Mesenchymal stem cell (in vitro differentiated cells and primary cell): ENCODE measurements around the gene STON2.

Experiments used
- DNase-seq: peaks from one replicate; pipeline ENCODE4 v3.0.0-alpha.2; 2013
- H2AFZ ChIP-seq: one replicate; pipeline ENCODE4 v1.6.1; 2013; ENCODE audit warnings: low read depth, mild to moderate bottlenecking, control low read depth, inconsistent platforms, low read length, moderate library complexity
- H2AK5ac ChIP-seq: 2 replicates; pipeline ENCODE4 v1.6.1; 2013; ENCODE audit warnings: low read length, moderate library complexity, mild to moderate bottlenecking, inconsistent platforms; ENCODE audit not compliant: severe bottlenecking
- H2BK120ac ChIP-seq: one replicate; pipeline ENCODE4 v1.6.1; 2013; ENCODE audit warnings: low read depth, mild to moderate bottlenecking, inconsistent platforms, low read length, moderate library complexity
- H2BK12ac ChIP-seq, 2 experiments: one replicate each; pipeline ENCODE4 v1.6.1; 2013; ENCODE audit warnings: inconsistent platforms in 2 of 2, low read length in 2 of 2, mild to moderate bottlenecking in 2 of 2, moderate library complexity in 2 of 2, control low read depth in 1 of 2
- H2BK15ac ChIP-seq: one replicate; pipeline ENCODE4 v1.6.1; 2013; ENCODE audit warnings: mild to moderate bottlenecking, low read depth, inconsistent platforms; ENCODE audit not compliant: poor library complexity, severe bottlenecking
- H2BK5ac ChIP-seq: 2 replicates; pipeline ENCODE4 v1.6.1; 2013; ENCODE audit warnings: low read depth, mild to moderate bottlenecking, low read length, control low read depth, inconsistent platforms; ENCODE audit not compliant: poor library complexity, severe bottlenecking
- H3K14ac ChIP-seq, 2 experiments: one replicate each; pipeline ENCODE4 v1.6.1; 2013; ENCODE audit warnings: inconsistent platforms in 2 of 2, low read length in 2 of 2, control low read depth in 1 of 2, mild to moderate bottlenecking in 1 of 2, moderate library complexity in 1 of 2
- H3K18ac ChIP-seq, 2 experiments: one replicate each; pipeline ENCODE4 v1.6.1; 2013; ENCODE audit warnings: inconsistent platforms in 2 of 2, low read length in 2 of 2, control low read depth in 1 of 2, low read depth in 1 of 2, mild to moderate bottlenecking in 1 of 2
- H3K23ac ChIP-seq, 2 experiments: one replicate each; pipeline ENCODE4 v1.6.1; 2013; ENCODE audit warnings: inconsistent platforms in 2 of 2, low read length in 2 of 2, mild to moderate bottlenecking in 2 of 2, moderate library complexity in 2 of 2, control low read depth in 1 of 2
- H3K27ac ChIP-seq: 2 replicates; pipeline ENCODE4 v1.5.1; 2013; ENCODE audit warnings: mild to moderate bottlenecking, moderate library complexity, low read length, control low read depth, inconsistent platforms; ENCODE audit not compliant: poor library complexity, severe bottlenecking
- H3K27me3 ChIP-seq, 2 experiments: 2 replicates each; pipeline versions ENCODE4 v1.6.1 to v1.7.0; 2013; ENCODE audit warnings: low read length in 2 of 2, mild to moderate bottlenecking in 2 of 2, moderate library complexity in 2 of 2, control low read depth in 1 of 2, inconsistent platforms in 1 of 2; ENCODE audit not compliant: control insufficient read depth in 1 of 2, insufficient read depth in 1 of 2
- H3K36me3 ChIP-seq, 2 experiments: 2 replicates each; pipeline versions ENCODE4 v1.6.1 to v1.7.0; 2013; ENCODE audit warnings: low read length in 2 of 2, control low read depth in 1 of 2, inconsistent platforms in 1 of 2, low read depth in 1 of 2, mild to moderate bottlenecking in 1 of 2; ENCODE audit not compliant: insufficient read depth in 2 of 2, control insufficient read depth in 1 of 2
- H3K4ac ChIP-seq, 2 experiments: one replicate each; pipeline ENCODE4 v1.6.1; 2013; ENCODE audit warnings: inconsistent platforms in 2 of 2, low read length in 2 of 2, mild to moderate bottlenecking in 2 of 2, moderate library complexity in 2 of 2, control low read depth in 1 of 2, low read depth in 1 of 2
- H3K4me1 ChIP-seq: 2 replicates; pipeline ENCODE4 v1.6.1; 2013; ENCODE audit warnings: low read depth, low read length, control low read depth; ENCODE audit not compliant: control insufficient read depth, insufficient read depth
- H3K4me2 ChIP-seq: 2 replicates; pipeline ENCODE4 v1.6.1; 2013; ENCODE audit warnings: low read length, mild to moderate bottlenecking, inconsistent platforms; ENCODE audit not compliant: poor library complexity, severe bottlenecking
- H3K4me3 ChIP-seq, 2 experiments: 2 replicates each; pipeline versions ENCODE4 v1.5.1 to v1.7.0; 2013; ENCODE audit warnings: low read length in 2 of 2, mild to moderate bottlenecking in 2 of 2, control low read depth in 1 of 2, low read depth in 1 of 2; ENCODE audit not compliant: insufficient read depth in 1 of 2
- H3K79me1 ChIP-seq: replicated peaks from 2 replicates; pipeline ENCODE4 v1.6.1; 2013; ENCODE audit warnings: mild to moderate bottlenecking, control low read depth, low read length, inconsistent platforms; ENCODE audit not compliant: poor library complexity, severe bottlenecking
- H3K9ac ChIP-seq: 2 replicates; pipeline ENCODE4 v1.7.0; 2013; ENCODE audit warnings: mild to moderate bottlenecking, low read length, moderate library complexity
- H3K9me3 ChIP-seq: 2 replicates; pipeline ENCODE4 v1.7.0; 2013; ENCODE audit warnings: mild to moderate bottlenecking, low read length; ENCODE audit not compliant: control insufficient read depth
- H4K8ac ChIP-seq: one replicate; pipeline ENCODE4 v1.6.1; 2013; ENCODE audit warnings: inconsistent platforms, mild to moderate bottlenecking, low read length, moderate library complexity
- H4K91ac ChIP-seq: one replicate; pipeline ENCODE4 v1.6.1; 2013; ENCODE audit warnings: mild to moderate bottlenecking, low read length, inconsistent platforms
- WGBS: methylation state at CpG from one replicate; pipeline ENCODE4 v1.1.7; 2013; ENCODE audit warnings: mixed read lengths; 5-methylcytosine and 5-hydroxymethylcytosine counted together

Gene STON2

GRCh38 chr14:81309511-81309910 lies 90.6 kb downstream of the STON2 start:
- no peaks in the 10 kb centered on the region for H3K4me1 ChIP-seq
- H3K23ac ChIP-seq, result no peak overlapping the region
- H2BK120ac ChIP-seq, result no peak overlapping the region
- no peak overlapping the region for H4K91ac ChIP-seq
- no peak overlapping the region for H2AFZ ChIP-seq
- no peak overlapping the region for H3K4ac ChIP-seq
- H3K4me3 ChIP-seq, result no peak overlapping the region
- no peaks in the 10 kb centered on the region for H3K27me3 ChIP-seq
- DNase-seq, result no peak
- H3K18ac ChIP-seq, result no peak overlapping the region
- H2AK5ac ChIP-seq, result no peak overlapping the region
- H3K4me2 ChIP-seq, result no peak overlapping the region
- no peak overlapping the region for H2BK12ac ChIP-seq
- no peaks in the 10 kb centered on the region for H3K79me1 ChIP-seq
- H3K27ac ChIP-seq, result no peak overlapping the region
- H3K14ac ChIP-seq, result no peak overlapping the region
- no peaks in the 10 kb centered on the region for H3K9me3 ChIP-seq
- no peak overlapping the region for H4K8ac ChIP-seq
- no peak overlapping the region for H2BK5ac ChIP-seq
- peaks cover 0 to 5% of the 10 kb centered on the region in 2 experiments for H3K36me3 ChIP-seq
- no peak overlapping the region for H2BK15ac ChIP-seq
- H3K9ac ChIP-seq, result no peak overlapping the region
- WGBS, result 91% methylated on average over 1 of the region's 2 CpGs

GRCh38 chr14:81305743-81306142 lies 94.4 kb downstream of the STON2 start:
- no peak overlapping the region for H3K4ac ChIP-seq
- no peak overlapping the region for H3K4me3 ChIP-seq
- no peak overlapping the region for H2AK5ac ChIP-seq
- no peak overlapping the region for H2BK120ac ChIP-seq
- H2BK5ac ChIP-seq, result no peak overlapping the region
- H3K9me3 ChIP-seq, result no peaks in the 10 kb centered on the region
- no peak overlapping the region for H3K23ac ChIP-seq
- no peak overlapping the region for H2BK12ac ChIP-seq
- no peak overlapping the region for H3K27ac ChIP-seq
- H2BK15ac ChIP-seq, result no peak overlapping the region
- H3K27me3 ChIP-seq, result no peaks in the 10 kb centered on the region
- no peaks in the 10 kb centered on the region for H3K79me1 ChIP-seq
- no peak overlapping the region for H3K9ac ChIP-seq
- H3K18ac ChIP-seq, result no peak overlapping the region
- H3K14ac ChIP-seq, result no peak overlapping the region
- 52% methylated on average over 1 of the region's 3 CpGs for WGBS
- peaks cover 1% of the 10 kb centered on the region for H3K4me1 ChIP-seq
- no peak overlapping the region for H2AFZ ChIP-seq
- peaks cover 0 to 5% of the 10 kb centered on the region in 2 experiments for H3K36me3 ChIP-seq
- H3K4me2 ChIP-seq, result no peak overlapping the region
- no peak overlapping the region for H4K91ac ChIP-seq
- H4K8ac ChIP-seq, result no peak overlapping the region
- no peak for DNase-seq

- Histone ChIP-seq H3K9ac (no peak overlapping the region), H2BK120ac (no peak overlapping the region), H3K79me1 (no peaks in the 10 kb centered on the region), H3K4me1 (peaks cover 1% of the 10 kb centered on the region), H2BK5ac (no peak overlapping the region), H4K91ac (no peak overlapping the region), H3K4me2 (no peak overlapping the region), H3K14ac (no peak overlapping the region), H2AK5ac (no peak overlapping the region), H3K18ac (no peak overlapping the region), H3K4ac (no peak overlapping the region), H3K9me3 (no peaks in the 10 kb centered on the region), H3K36me3 (peaks cover 0 to 5% of the 10 kb centered on the region in 2 experiments), H2BK12ac (no peak overlapping the region), H3K27me3 (no peaks in the 10 kb centered on the region), H4K8ac (no peak overlapping the region), H3K4me3 (no peak overlapping the region), H2BK15ac (no peak overlapping the region), H3K23ac (no peak overlapping the region), H3K27ac (no peak overlapping the region), H2AFZ (no peak overlapping the region)
- no peak for DNase-seq
- 91% methylated on average over 3 of the region's 4 CpGs for WGBS
Measured at GRCh38 chr14:81305065-81305464, 95.1 kb downstream of the STON2 start.

- no peak overlapping the region for H2BK120ac ChIP-seq
- no peak overlapping the region for H4K8ac ChIP-seq
- H3K14ac ChIP-seq, result no peak overlapping the region
- 76% methylated on average over 5 of the region's 5 CpGs for WGBS
- H3K4ac ChIP-seq, result no peak overlapping the region
- peaks cover 1% of the 10 kb centered on the region for H3K4me1 ChIP-seq
- no peak overlapping the region for H3K27ac ChIP-seq
- H3K4me3 ChIP-seq, result no peak overlapping the region
- H3K36me3 ChIP-seq, result peaks cover 0 to 5% of the 10 kb centered on the region in 2 experiments
- no peak overlapping the region for H3K4me2 ChIP-seq
- no peaks in the 10 kb centered on the region for H3K9me3 ChIP-seq
- no peak for DNase-seq
- H2BK15ac ChIP-seq, result no peak overlapping the region
- no peak overlapping the region for H3K9ac ChIP-seq
- H2BK5ac ChIP-seq, result no peak overlapping the region
- no peaks in the 10 kb centered on the region for H3K79me1 ChIP-seq
- H3K27me3 ChIP-seq, result no peaks in the 10 kb centered on the region
- no peak overlapping the region for H2AFZ ChIP-seq
- no peak overlapping the region for H3K23ac ChIP-seq
- H4K91ac ChIP-seq, result no peak overlapping the region
- H2AK5ac ChIP-seq, result no peak overlapping the region
- no peak overlapping the region for H2BK12ac ChIP-seq
- H3K18ac ChIP-seq, result no peak overlapping the region
Measured at GRCh38 chr14:81303258-81303935, 96.7 kb downstream of the STON2 start.
